Loucy (cell line): ENCODE results near the gene CNTN3.

Experiments
- H2AFZ ChIP-seq: fragments of 200-600 bp; sonication (generic); 2 replicates; pipeline ENCODE4 v1.6.0; 2016; ENCODE audit warnings: antibody characterized with exemption, mild to moderate bottlenecking, low read length, moderate library complexity
- H3F3A ChIP-seq: fragments of 200-600 bp; 2 replicates; pipeline ENCODE4 v1.6.0; 2016; ENCODE audit warnings: antibody characterized with exemption, low read depth, mild to moderate bottlenecking
- H3K27me3 ChIP-seq: fragments of 200-600 bp; sonication (generic); 2 replicates; pipeline ENCODE4 v1.6.1; 2014; ENCODE audit warnings: low read length, mild to moderate bottlenecking; ENCODE audit not compliant: insufficient read depth, poor library complexity, severe bottlenecking
- H3K36me3 ChIP-seq: fragments of 200-600 bp; sonication (generic); 2 replicates; pipeline ENCODE4 v1.6.1; 2016; ENCODE audit warnings: low read length; ENCODE audit not compliant: insufficient read depth
- H3K4me1 ChIP-seq: fragments of 200-600 bp; sonication (generic); 2 replicates; pipeline ENCODE4 v1.5.1; 2014; ENCODE audit warnings: low read length, mild to moderate bottlenecking; ENCODE audit not compliant: insufficient read depth, poor library complexity, severe bottlenecking
- H3K4me2 ChIP-seq: fragments of 200-600 bp; sonication (generic); 2 replicates; pipeline ENCODE4 v1.6.0; 2014; ENCODE audit warnings: antibody characterized with exemption, low read length, low read depth, mild to moderate bottlenecking; ENCODE audit not compliant: poor library complexity, severe bottlenecking
- H3K4me3 ChIP-seq: fragments of 200-600 bp; sonication (generic); 2 replicates; pipeline ENCODE4 v1.5.1; 2014; ENCODE audit warnings: low read length, mild to moderate bottlenecking, mixed read lengths; ENCODE audit not compliant: poor library complexity, severe bottlenecking
- H3K79me2 ChIP-seq: fragments of 200-600 bp; sonication (generic); 2 replicates; pipeline ENCODE4 v1.6.1; 2014; ENCODE audit warnings: low read length; ENCODE audit not compliant: insufficient read depth
- H3K9ac ChIP-seq: fragments of 200-600 bp; sonication (generic); 2 replicates; pipeline ENCODE4 v1.6.0; 2014; ENCODE audit warnings: mild to moderate bottlenecking, low read depth, low read length, moderate library complexity; ENCODE audit not compliant: poor library complexity, severe bottlenecking
- H3K9me2 ChIP-seq: fragments of 200-600 bp; sonication (generic); replicated peaks from 2 replicates; pipeline ENCODE4 v1.6.1; 2016; ENCODE audit warnings: low read depth, low read length, mixed read lengths
- H3K9me3 ChIP-seq: fragments of 200-600 bp; sonication (generic); 2 replicates; pipeline ENCODE4 v1.6.1; 2014; ENCODE audit warnings: mild to moderate bottlenecking, antibody characterized with exemption, low read length, low read depth; ENCODE audit not compliant: insufficient read depth
- H4K20me1 ChIP-seq: fragments of 200-600 bp; sonication (generic); 2 replicates; pipeline ENCODE4 v1.6.0; 2014; ENCODE audit warnings: antibody characterized with exemption, low read length, mild to moderate bottlenecking; ENCODE audit not compliant: insufficient read depth, poor library complexity, severe bottlenecking
- EZH2phosphoT487 ChIP-seq: fragments of 200-600 bp; IDR thresholded peaks from 2 replicates; pipeline ENCODE4 v1.6.1; 2018; ENCODE audit warnings: antibody characterized with exemption, mild to moderate bottlenecking, moderate library complexity, borderline replicate concordance
- TF ChIP-seq, protein P1 (sequence below): fragments of 200-600 bp; sonication (generic); conservative IDR thresholded peaks from 2 replicates; pipeline ENCODE4 v1.5.1; 2014; ENCODE audit warnings: mild to moderate bottlenecking, antibody characterized with exemption, low read length

Gene CNTN3

GRCh38 chr3:74606996-74607395 is 7.5 kb downstream of the CNTN3 start:
- no peak overlapping the region for H3K4me3 ChIP-seq
- no peaks in the 10 kb centered on the region for H3K9me3 ChIP-seq
- H2AFZ ChIP-seq: no peak overlapping the region
- H3K27me3 ChIP-seq: no peaks in the 10 kb centered on the region
- H3F3A ChIP-seq: no peaks in the 10 kb centered on the region
- H3K79me2 ChIP-seq: no peaks in the 10 kb centered on the region
- no peaks in the 10 kb centered on the region for H3K4me1 ChIP-seq
- TF ChIP-seq, protein P1, sequence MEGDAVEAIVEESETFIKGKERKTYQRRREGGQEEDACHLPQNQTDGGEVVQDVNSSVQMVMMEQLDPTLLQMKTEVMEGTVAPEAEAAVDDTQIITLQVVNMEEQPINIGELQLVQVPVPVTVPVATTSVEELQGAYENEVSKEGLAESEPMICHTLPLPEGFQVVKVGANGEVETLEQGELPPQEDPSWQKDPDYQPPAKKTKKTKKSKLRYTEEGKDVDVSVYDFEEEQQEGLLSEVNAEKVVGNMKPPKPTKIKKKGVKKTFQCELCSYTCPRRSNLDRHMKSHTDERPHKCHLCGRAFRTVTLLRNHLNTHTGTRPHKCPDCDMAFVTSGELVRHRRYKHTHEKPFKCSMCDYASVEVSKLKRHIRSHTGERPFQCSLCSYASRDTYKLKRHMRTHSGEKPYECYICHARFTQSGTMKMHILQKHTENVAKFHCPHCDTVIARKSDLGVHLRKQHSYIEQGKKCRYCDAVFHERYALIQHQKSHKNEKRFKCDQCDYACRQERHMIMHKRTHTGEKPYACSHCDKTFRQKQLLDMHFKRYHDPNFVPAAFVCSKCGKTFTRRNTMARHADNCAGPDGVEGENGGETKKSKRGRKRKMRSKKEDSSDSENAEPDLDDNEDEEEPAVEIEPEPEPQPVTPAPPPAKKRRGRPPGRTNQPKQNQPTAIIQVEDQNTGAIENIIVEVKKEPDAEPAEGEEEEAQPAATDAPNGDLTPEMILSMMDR: no peak
- no peak for TF ChIP-seq EZH2phosphoT487
- H3K9me2 ChIP-seq: no peaks in the 10 kb centered on the region
- H3K9ac ChIP-seq: no peak overlapping the region
- H3K4me2 ChIP-seq: no peak overlapping the region
- no peaks in the 10 kb centered on the region for H4K20me1 ChIP-seq
- H3K36me3 ChIP-seq: no peaks in the 10 kb centered on the region

GRCh38 chr3:74605437-74605836 is 9.0 kb downstream of the CNTN3 start:
- no peak for TF ChIP-seq EZH2phosphoT487
- H2AFZ ChIP-seq: no peak overlapping the region
- no peak overlapping the region for H3K4me3 ChIP-seq
- H3K4me2 ChIP-seq: no peak overlapping the region
- H3K79me2 ChIP-seq: no peaks in the 10 kb centered on the region
- H4K20me1 ChIP-seq: no peaks in the 10 kb centered on the region
- no peaks in the 10 kb centered on the region for H3K4me1 ChIP-seq
- no peaks in the 10 kb centered on the region for H3K9me3 ChIP-seq
- no peaks in the 10 kb centered on the region for H3K27me3 ChIP-seq
- H3K36me3 ChIP-seq: no peaks in the 10 kb centered on the region
- no peaks in the 10 kb centered on the region for H3F3A ChIP-seq
- H3K9me2 ChIP-seq: no peaks in the 10 kb centered on the region
- H3K9ac ChIP-seq: no peak overlapping the region

- Histone ChIP-seq H3K36me3 (no peaks in the 10 kb centered on the region), H3K9me2 (no peaks in the 10 kb centered on the region), H3K9me3 (no peaks in the 10 kb centered on the region), H3K27me3 (no peaks in the 10 kb centered on the region), H3K4me2 (no peak overlapping the region), H3K4me3 (no peak overlapping the region), H3F3A (no peaks in the 10 kb centered on the region), H2AFZ (no peak overlapping the region), H4K20me1 (no peaks in the 10 kb centered on the region), H3K79me2 (no peaks in the 10 kb centered on the region), H3K4me1 (no peaks in the 10 kb centered on the region), H3K9ac (no peak overlapping the region)
- TF ChIP-seq, protein P1: no peak
- TF ChIP-seq EZH2phosphoT487: no peak
Observed at GRCh38 chr3:74603292-74603691, 11.2 kb downstream of the CNTN3 start.

DNA sequence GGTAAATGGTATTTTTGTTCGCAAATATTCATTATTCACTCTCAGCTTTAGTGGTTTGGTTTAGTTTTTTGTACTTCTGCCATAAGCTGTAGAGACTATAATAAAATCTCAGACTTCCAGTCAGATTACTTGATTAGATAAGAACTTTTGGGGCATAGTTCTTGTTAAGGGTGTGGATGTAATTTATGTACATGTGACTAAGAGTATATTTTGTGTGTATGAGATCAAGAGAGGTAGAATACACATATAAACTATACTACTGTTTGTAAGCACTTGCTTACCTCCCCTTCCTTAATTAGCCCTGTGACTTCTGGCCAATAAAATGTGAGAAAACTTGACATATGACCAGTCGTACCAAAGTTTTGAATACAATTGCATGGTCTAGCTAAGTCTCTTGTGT is 12.0 kb downstream of the CNTN3 start:
- H3K4me3 ChIP-seq: no peak overlapping the region
- no peak overlapping the region for H3K4me2 ChIP-seq
- H3K79me2 ChIP-seq: no peaks in the 10 kb centered on the region
- no peaks in the 10 kb centered on the region for H3K27me3 ChIP-seq
- no peaks in the 10 kb centered on the region for H3K36me3 ChIP-seq
- H3F3A ChIP-seq: no peaks in the 10 kb centered on the region
- H3K9ac ChIP-seq: no peak overlapping the region
- H3K9me3 ChIP-seq: no peaks in the 10 kb centered on the region
- no peaks in the 10 kb centered on the region for H4K20me1 ChIP-seq
- H3K9me2 ChIP-seq: no peaks in the 10 kb centered on the region
- no peaks in the 10 kb centered on the region for H3K4me1 ChIP-seq
- TF ChIP-seq, protein P1: no peak
- TF ChIP-seq EZH2phosphoT487: no peak
- H2AFZ ChIP-seq: no peak overlapping the region
